HG02970 (cell line): ENCODE results near the gene PDS5A.
"Not testable (repeated sequence)": the region's sequence is repeated elsewhere in the genome, so short reads cannot be mapped to it uniquely, and the experiment has no call there.

Experiments
- ATAC-seq: cut with Tn5 transposase; IDR thresholded peaks from one replicate; pipeline ENCODE4 v1.9.1; 2021; ENCODE audit warnings: mild to moderate bottlenecking, moderate library complexity, moderate number of reproducible peaks; ENCODE audit not compliant: unreplicated experiment, low FRiP score

Gene PDS5A

DNA sequence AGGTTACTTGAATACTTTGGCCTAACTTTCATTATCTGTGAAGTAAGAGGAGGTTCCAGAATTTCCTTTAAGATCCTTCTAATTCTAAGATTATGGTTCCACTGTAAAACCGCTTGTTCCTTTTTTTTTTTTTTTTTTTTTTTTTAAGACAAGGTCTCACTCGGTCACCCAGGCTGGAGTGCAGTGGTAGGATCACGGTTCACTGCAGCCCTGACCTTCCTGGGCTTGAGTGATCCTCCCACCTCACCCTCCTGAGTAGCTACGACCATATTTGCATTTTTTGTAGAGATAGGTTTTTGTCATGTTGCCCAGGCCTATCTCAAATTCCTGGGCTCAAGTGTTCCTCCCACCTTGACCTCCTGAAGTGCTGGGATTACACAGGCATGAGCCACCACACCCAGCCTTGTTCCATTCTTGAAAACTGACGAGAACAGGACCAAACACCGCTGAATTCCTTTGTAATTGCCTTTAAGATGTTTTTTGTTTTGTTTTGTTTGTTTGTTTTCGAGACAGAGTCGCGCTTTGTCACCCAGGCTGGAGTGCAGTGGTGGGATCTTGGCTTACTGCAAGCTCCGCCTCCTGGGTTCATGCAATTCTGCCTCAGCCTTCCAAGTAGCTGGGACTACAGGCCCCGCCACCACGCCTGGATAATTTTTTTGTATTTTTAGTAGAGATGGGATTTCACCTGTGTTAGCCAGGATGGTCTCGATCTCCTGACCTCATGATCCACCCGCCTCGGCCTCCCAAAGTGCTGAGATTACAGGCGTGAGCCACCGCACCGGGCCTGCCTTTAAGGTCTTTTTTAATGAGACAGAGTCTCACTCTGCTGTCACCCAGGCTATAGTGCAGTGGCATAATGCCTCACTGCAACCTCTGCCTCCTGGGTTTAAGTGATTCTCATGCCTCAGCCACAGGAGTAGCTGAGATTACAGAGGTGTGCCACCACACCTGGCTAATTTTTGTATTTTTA lies 6.8 kb downstream of the PDS5A start:
- ATAC-seq, result no peak

DNA sequence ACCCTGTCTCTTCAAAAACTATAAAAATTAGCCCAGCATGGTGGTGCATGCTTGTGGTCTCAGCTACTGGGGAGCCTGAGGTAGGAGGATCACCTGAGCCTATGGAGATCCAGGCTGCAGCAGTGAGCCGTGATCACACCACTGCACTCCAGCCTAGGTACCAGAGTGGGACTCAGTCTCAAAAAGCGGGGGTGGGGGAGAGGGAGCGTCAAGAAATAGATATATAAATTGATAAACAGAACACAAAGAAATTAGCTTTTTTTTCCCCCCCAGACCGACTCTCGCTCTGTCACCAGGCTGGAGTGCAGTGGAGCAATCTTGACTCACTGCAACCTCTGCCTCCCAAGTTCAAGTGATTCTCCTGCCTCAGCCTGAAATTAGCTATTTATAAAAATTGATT lies 14.1 kb downstream of the PDS5A start:
- no peak for ATAC-seq

DNA sequence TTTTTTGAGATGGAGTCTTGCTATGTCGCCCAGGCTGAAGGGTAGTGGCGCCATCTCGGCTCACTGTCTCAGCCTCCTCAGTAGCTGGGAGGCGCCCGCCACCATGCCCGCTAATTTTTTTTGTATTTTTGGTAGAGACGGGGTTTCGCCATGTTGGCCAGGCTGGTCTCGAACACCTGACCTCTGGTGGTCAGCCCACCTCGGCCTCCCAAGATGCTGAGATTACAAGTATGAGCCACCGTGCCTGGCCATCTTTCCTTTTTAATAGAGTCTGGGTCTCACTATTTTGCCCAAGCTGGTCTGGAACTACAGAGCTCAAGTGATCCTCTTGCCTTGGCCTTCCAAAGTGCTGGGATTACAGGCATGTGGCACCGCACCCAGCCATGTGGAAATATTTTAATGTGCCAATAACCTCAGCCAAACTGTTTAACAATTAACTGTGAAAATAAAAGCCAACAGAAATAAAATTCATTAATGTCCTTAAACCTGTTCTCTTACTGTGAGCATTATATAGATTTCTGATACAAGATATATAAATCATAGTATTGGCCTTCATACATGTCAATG lies 16.3 kb downstream of the PDS5A start:
- no peak for ATAC-seq

DNA sequence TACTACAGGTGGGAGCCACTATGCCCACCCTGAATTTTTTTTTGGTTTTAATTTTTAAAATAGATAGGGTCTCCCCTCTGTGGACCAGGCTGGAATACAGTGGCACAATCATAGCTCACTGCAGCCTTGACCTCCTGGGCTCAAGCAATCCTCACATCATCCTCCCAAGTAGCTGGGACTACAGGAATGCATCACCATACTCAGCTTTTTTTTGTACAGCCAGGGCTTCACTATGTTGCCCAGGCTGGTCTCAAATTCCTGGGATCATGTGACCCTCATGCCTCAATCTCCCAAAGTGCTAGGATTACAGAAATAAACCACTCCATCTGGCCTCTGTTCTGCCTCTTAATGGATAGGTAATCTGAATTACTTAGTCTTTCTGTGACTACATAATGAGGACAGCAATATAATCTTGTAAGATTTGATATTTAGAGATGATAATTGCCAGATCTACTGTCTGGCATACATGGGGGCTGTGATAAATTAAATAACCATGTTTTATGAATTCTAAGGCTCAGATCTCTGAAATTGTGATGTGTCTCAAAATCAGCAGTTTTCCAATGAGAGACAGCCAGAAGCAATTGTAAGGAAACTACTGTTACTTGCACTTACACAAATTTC lies 26.7 kb downstream of the PDS5A start:
- ATAC-seq, result no peak

DNA sequence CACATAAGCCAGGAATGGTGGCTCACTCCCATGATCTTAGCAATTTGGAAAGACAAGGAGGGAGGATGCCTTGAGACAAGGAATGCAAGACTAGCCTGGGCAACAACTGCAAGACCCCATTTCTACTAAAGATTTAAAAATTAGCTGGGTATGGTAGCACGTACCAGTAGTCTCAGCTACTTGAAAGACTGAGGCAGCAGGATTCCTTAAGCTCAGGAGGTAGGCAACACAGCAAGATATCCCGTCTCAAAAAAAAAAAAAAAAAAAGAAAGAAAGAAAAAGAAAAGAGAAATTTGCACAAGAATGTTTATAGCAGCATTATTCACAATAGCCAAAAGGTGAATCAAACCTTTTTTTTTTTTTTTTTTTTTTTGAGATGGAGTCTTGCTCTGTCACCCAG lies 29.7 kb downstream of the PDS5A start:
- no peak for ATAC-seq

DNA sequence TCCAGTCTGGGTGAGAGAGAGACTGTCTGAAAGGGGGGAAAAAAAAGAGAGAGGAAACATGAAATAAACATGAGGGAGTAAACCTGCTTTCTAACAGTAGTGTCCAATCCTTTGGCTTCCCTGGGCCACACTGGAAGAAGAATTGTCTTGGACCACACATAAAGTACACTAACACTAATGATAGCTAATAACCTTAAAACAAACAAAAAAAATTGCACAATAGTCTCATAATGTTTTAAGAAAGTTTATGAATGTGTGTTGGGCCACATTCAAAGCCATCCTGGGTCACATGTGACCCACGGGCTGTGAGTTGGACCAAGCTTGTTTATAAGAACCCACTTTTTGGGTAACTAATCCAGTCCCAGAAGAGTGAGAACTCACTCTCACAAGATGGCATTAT lies 30.3 kb downstream of the PDS5A start:
- no peak for ATAC-seq

DNA sequence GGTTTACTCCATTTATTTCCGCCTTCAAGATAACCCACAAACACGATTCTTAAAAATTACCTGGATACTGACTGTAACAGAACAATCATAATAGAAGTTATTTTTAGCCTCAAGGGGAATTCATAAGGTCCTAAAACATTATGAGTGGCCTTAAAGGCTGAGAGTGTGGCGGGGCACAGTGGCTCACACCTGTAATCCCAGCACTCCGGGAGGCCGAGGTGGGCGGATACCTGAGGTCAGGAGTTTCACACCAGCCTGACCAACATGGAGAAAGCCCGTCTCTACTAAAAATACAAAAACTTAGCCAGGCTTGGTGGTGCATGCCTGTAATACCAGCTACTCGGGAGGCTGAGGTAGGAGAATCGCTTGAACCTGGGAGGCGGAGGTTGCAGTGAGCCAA lies 33.5 kb downstream of the PDS5A start:
- not testable (repeated sequence) for ATAC-seq

DNA sequence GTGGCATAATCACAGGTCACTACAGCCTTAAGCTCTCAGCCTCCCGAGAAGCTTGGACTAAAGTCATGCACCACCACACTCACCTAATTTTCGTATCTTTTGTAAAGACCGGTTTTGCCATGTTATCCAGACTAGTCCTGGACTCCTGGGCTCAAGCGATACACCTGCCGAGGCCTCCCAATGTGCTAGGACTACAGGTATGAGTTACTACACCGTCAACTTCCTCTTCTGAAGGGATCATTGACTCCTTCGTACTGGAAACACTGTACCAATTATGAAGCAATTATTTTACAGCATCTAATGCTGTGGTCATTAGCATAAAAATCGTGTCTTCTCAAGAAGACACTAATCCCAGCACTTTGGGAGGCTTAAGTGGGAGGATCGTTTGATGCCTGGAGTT lies 35.2 kb downstream of the PDS5A start:
- ATAC-seq, result no peak

DNA sequence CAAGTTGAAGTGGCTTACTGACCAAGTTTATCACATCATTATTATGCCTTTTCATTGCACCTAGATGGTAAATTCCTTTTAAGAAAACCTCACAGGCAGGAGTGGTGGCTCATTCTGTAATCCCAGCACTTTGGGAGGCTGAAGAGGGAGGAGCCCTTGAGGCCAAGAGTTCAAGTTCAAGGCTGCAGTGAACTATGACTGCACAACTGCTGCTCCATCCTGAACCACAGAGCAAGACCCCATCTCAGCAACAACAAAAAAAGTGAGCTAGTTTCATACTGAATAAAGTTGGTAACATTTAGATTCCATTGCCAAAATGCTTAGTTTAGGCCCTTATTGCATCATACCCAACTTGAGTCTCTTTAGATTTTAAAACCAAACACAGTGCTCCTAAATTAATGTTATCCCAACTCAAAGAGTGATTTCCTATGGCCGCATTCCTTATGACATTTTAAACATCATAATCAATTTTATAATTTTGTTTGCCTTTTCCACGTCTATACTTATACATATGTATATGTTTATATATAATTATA lies 36.0 kb downstream of the PDS5A start:
- no peak for ATAC-seq

DNA sequence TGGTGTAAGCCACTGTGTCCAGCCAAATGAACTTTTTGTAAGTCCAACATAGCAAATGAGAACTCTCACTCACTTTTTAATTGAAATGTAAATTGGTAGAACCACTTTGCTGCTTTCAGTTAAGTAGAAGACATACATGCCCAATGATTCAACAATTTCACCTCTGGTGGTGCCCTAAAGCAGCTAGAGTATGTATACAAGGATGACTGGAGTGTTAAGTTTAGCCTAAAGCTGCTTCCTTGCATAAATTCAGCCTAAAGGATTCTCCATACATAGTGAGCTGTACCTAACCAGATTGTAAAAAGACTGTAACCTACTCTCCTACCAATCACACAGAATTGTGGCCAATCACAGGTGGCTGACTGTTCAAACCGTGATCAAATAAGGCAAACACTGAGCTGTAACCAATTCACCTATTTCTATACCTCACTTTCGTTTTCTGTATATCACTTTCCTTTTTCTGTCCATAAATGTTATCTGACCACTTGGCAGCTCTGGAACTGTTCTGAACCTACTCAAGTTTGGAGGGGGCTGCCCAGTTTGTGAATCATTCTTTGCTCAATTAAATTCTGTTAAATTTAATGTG lies 39.9 kb downstream of the PDS5A start:
- ATAC-seq, result no peak

DNA sequence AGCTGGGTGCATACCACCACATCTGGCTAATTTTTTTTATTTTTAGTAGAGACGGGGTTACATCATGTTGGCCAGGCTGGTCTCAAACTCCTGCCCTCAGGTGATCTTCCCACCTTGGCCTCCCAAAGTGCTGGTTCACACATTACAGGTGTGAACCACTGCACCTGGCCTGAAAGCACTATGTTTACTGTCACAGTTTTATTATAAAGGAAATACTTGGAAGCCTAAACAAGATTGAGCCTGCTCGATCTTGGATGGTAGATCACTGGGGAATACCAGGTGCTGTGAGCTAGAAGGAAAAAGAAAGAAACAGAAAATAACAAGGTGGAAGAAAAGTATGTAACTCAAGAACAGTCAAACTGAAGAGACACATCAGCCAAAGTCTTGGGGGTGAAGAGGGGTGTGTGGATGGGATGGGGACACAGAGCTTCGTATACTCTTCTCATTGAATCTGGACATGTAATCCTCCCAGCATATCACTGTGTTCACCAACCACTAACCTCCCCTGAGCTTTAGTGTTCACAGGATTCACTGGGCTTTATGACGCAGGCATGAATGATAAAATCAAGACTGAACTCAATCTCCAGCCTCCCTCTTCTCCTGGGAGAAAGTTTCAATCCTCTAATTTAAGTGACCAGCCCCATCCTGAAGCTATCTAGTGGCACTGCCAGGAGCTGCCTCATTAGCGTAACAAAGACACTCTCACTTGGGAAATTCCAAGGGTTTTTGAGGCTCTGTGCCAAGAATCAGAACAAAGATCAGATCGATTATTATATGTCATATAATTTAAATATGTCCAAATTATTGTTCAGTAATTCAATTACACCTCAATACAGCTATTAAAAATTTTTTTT lies 40.9 kb downstream of the PDS5A start:
- no peak for ATAC-seq

DNA sequence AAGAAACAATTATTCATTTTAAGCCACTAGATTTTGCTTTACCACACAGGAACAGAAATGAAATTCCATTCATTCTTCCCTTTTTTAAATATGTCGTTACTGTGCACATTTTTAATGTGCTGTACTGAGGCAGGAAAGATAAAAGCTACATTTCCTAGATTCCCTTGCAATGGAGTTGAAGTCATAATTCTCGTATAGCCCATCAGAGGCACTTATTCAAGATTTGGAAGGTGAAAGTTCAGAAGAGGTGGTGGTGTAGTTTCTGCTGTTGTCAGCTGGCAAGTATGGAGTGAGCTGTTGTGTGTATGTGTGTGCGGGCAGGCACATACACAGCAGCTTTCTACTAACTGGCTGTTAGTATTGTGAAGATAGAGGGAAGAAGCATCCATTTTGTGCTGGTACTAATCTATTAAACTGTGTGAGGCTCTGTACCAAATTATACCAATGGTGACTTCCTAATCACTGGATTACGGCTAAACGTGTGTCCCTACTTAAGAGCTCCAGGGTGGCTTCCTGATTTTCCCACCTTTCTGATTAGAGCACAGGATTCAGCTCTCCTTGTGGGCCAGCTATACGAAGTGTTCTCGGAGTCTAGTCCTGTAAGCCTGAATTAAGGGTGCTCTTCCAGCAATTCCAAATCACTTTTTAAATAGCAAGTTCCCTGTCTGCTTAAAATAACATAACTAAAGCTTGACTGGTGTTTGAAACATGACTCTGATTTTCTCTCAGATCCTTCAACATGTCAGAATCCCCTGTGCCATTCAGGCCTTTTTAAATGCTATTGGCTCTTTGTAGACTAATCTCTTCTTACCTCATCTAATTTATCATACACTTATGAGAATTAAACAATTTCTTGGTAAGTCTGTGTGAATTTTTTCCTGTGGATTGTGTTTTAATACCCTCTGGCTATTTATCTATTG lies 43.8 kb downstream of the PDS5A start:
- no peak for ATAC-seq

DNA sequence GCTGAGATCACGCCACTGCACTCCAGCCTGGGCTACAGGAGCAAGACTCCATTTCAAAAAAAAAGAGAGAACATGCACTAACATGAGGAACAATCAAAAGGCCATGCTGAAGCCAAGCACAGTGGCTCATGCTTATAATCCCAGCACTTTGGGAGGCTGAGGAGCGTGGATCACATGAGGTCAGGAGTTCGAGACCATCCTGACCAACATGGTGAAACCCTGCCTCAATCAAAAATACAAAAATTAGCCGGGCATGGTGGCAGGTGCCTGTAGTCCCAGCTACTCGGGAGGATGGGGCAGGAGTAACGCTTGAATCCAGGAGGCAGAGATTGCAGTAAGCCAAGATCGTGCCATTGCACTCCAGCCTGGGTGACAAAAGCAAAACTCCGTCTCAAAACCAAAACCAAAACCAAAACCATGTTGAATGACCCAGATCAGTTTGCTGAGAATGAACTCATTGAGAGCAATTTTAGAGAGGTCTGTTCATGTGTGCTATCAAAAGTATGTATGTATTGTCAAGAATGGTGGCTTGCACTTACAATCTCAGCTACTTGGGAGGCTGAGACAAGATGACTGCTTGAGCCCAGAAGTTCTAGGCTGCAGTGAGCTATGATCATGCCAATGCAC lies 44.8 kb downstream of the PDS5A start:
- no peak for ATAC-seq

DNA sequence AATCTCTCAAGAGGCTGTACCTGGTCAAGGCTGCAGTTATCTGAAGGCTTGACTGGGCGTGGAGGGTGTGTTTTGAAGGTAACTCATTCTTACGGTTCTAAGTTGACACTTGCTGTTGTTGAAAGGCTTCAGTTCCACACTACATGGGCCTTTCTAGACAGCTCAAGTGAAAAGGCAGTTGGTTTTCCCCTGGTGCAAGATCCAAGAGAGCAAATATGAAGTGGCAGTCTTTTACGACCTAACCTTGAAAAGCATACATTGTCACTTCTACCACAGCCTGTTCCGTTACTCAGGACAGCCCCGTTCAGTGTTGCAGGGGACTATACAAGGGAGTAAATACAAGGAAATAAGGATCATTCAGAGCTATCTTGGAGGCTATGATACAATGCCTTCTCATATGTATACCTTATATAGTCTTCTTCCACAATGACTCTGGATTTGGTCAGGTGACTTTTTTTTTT lies 46.2 kb downstream of the PDS5A start:
- no peak for ATAC-seq

DNA sequence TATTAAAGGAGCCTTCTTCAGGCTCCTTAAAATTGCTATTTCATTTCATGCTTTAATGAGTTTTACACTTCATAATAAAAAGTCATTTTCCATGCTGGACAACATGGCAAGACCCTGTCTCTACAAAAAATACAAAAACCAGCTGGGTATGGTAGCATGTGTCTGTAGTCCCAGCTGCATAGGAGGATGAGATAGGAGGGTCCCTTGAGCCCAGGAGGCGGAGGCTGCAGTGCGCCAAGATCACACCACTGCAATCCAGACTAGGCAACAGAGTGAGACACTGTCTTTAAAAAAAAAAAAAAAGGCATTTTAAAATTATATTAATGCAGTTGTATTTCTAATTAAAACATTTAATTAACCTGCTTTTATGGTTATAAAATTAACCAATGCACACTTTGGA lies 49.2 kb downstream of the PDS5A start:
- no peak for ATAC-seq

DNA sequence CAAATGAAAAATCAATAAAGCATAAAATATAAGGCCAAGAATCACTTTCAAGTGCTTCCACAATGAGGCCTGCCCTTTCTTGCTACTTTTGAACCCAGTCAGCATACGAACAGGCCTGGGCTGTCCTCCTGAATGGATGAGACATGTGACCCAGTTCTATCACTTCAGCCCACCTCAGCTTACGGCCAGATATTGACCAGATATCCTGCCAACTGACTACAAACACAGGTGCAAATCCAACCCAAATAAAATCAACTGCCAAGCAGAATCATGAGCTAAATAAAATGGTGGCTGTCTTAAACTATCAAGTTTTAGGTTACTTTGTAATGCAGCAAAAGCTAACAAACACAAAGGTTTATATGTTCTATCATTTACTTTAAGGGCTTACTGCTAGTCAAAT lies 53.7 kb downstream of the PDS5A start:
- no peak for ATAC-seq

DNA sequence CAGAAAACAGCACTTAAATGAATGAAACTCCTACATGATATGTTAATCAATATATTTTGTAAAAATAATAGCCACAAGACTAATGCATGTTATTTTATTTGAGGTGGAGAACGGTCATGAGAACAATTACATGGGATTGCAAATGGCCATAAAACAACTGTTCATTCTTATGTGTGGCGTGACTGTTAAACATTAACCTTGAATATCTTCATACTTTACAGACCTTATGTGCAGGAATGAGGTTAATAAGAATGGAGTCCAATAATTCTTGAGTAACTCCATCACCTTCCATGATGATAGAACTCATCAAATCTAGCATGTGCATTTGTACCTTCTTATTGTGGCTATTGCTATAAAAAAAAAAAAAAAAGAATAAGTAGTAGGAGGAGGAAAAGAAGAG lies 55.3 kb downstream of the PDS5A start:
- no peak for ATAC-seq

DNA sequence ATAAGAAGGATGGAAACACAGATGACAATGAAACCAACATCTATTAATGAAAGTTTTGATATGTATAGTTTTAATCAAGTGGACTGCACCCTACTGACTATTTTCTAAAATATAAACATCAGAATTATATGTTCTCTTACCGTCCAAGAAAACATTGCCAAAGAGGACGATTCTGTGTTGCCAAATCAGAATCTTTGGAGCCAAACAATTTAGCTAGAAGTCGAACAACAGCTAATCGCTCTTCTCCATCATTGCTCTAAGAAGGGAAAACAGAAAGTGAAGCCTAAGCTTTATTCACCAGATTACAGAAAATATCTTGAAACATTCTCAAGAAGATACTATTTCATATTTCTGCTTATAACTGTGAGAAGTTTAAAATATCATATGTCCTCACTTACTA lies 64.2 kb downstream of the PDS5A start:
- no peak for ATAC-seq

DNA sequence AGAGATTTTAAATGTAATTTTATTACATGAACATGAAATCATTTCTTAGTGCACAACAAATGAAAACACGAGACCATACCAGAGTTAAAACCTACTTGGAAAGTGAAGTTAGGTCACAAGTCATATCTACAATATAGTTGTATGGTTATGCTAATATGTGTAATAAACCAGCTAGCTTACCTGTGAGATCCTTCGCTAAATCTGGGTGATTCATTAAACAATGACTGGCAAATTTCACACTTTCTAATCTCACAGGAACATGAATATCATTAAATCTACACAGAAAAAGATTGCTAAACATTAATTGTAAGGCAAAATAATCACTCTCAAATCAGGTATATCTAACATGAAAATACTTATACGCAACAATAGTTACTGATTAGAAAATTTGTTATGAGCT lies 67.6 kb downstream of the PDS5A start:
- ATAC-seq, result no peak
